Gastroesophageal sphincter (tissue), 2 donors: ENCODE results near the gene B4GALT5.
"Not testable (repeated sequence)": the region's sequence is repeated elsewhere in the genome, so short reads cannot be mapped to it uniquely, and the experiment has no call there.

Source experiments
- EP300 ChIP-seq: sonication (generic); formaldehyde crosslinking; IDR thresholded peaks from one replicate; pipeline ENCODE4 v1.6.1; 2017; ENCODE audit warnings: antibody characterized with exemption, mild to moderate bottlenecking
- POLR2A ChIP-seq, 2 donors: fragments of 450-650 bp; IDR thresholded peaks; one replicate each; pipeline ENCODE4 v1.6.1; 2017; ENCODE audit warnings: antibody characterized with exemption in 2 of 2, mild to moderate bottlenecking in 2 of 2, moderate library complexity in 1 of 2

GRCh38 chr20:49761888-49762287, 48.2 kb upstream of the B4GALT5 start:
- not testable (repeated sequence) for TF ChIP-seq POLR2A (IDR thresholded peaks at IDR 0.05); EP300
